Measurements from ENCODE around the gene PKD1L1.

Gene PKD1L1

DNA sequence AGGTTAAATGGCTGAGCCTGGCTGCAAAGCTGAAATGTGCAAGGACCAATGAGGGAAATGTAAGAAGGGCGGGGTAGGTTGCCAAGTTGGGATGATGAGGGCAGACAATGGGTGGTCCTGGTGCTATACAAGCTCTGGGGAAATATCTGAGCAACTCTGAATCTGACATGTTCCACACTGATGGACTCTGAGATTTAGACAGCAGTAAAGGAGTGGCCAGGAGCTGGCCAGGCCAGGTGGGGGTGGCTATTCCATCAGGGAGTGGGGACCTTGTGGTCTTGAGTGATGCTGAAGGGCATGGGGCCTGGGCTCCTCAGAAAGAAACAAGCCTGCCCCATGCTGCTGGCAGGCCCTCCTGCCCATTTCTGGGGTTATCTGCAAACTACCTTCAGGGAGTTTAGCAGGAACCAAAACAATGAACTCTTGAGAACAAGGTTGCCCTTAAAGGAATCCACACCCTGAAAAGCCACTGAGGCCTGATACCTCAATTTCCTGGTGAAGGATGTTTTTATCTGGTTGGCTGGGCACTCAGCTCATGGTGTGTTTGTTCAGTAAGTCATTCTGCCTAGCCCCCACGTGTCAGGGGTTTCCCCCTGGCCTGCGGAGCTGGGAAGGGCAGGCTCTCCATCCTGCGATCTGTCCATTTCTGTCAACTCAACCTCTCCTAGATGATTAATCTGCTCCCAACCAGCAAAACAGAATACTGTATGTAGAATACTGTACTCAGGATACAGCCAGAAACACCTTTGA is 223.1 kb downstream of the PKD1L1 start:
- DNase-seq: no peak

Measured in CD4-positive, alpha-beta T cell treated with Interleukin-17A for 1 hour (primary cell).